ENCODE results near the gene DYSF.

Gene DYSF

GRCh38 chr2:71512386-71512785, 59.0 kb downstream of the DYSF start:
- TF ChIP-seq CTCF (conservative IDR thresholded peaks at IDR 0.05) (no peak), ZFX (IDR thresholded peaks at IDR 0.05) (no peak)
- H3K27ac ChIP-seq = no peak overlapping the region

- no peak overlapping the region for H3K27ac ChIP-seq
- no peak for TF ChIP-seq ZFX (IDR thresholded peaks at IDR 0.05)
- no peak for TF ChIP-seq CTCF (conservative IDR thresholded peaks at IDR 0.05)
Observed at GRCh38 chr2:71513096-71513495, 59.7 kb downstream of the DYSF start.

GRCh38 chr2:71513721-71514120, 60.4 kb downstream of the DYSF start:
- no peak overlapping the region for H3K27ac ChIP-seq
- TF ChIP-seq CTCF (conservative IDR thresholded peaks at IDR 0.05) (no peak), ZFX (IDR thresholded peaks at IDR 0.05) (no peak)

GRCh38 chr2:71516253-71516888, 63.0 kb downstream of the DYSF start:
- H3K27ac ChIP-seq = no peak overlapping the region
- TF ChIP-seq CTCF (conservative IDR thresholded peaks at IDR 0.05) (no peak), ZFX (IDR thresholded peaks at IDR 0.05) (no peak)

GRCh38 chr2:71517851-71518250, 64.5 kb downstream of the DYSF start:
- TF ChIP-seq ZFX (IDR thresholded peaks at IDR 0.05) (no peak), CTCF (conservative IDR thresholded peaks at IDR 0.05) (no peak)
- no peak overlapping the region for H3K27ac ChIP-seq

GRCh38 chr2:71521436-71521950, 68.1 kb downstream of the DYSF start:
- TF ChIP-seq ZFX (IDR thresholded peaks at IDR 0.05) (no peak), CTCF (conservative IDR thresholded peaks at IDR 0.05) (no peak)
- no peak overlapping the region for H3K27ac ChIP-seq

- no peak for TF ChIP-seq ZFX (IDR thresholded peaks at IDR 0.05)
- no peak for TF ChIP-seq CTCF (conservative IDR thresholded peaks at IDR 0.05)
- H3K27ac ChIP-seq = no peak overlapping the region
Observed at GRCh38 chr2:71524476-71524875, 71.1 kb downstream of the DYSF start.

Measured in C4-2B (cell line).